HG03457 (cell line): Measurements from ENCODE around the gene HTR4.

Source experiments
- ATAC-seq: cut with Tn5 transposase; IDR thresholded peaks from one replicate; pipeline ENCODE4 v1.9.1; 2021; ENCODE audit warnings: moderate number of reproducible peaks; ENCODE audit not compliant: unreplicated experiment

Gene HTR4

GRCh38 chr5:148615644-148616275, 38.6 kb downstream of the HTR4 start:
- ATAC-seq: no peak

GRCh38 chr5:148607406-148607805, 46.9 kb downstream of the HTR4 start:
- ATAC-seq: no peak

GRCh38 chr5:148606296-148606695, 48.0 kb downstream of the HTR4 start:
- ATAC-seq: no peak

GRCh38 chr5:148599187-148599586, 55.1 kb downstream of the HTR4 start:
- ATAC-seq: no peak

GRCh38 chr5:148595697-148596096, 58.6 kb downstream of the HTR4 start:
- ATAC-seq: no peak

GRCh38 chr5:148586796-148587195, 67.5 kb downstream of the HTR4 start:
- ATAC-seq: no peak

- no peak for ATAC-seq
These were observed 68.3 kb downstream of the HTR4 start for GRCh38 chr5:148585988-148586387.

GRCh38 chr5:148584103-148584502, 70.2 kb downstream of the HTR4 start:
- ATAC-seq: no peak

- ATAC-seq: no peak
These were observed 70.8 kb downstream of the HTR4 start for GRCh38 chr5:148583421-148583965.

- ATAC-seq: no peak
These were observed 80.2 kb downstream of the HTR4 start for GRCh38 chr5:148574167-148574566.

GRCh38 chr5:148573374-148573773, 81.0 kb downstream of the HTR4 start:
- ATAC-seq: no peak

- ATAC-seq: no peak
These were observed 84.4 kb downstream of the HTR4 start for GRCh38 chr5:148569948-148570347.

GRCh38 chr5:148565148-148565547, 89.2 kb downstream of the HTR4 start:
- ATAC-seq: no peak

- ATAC-seq: no peak
These were observed 91.3 kb downstream of the HTR4 start for GRCh38 chr5:148563021-148563420.

- ATAC-seq: no peak
These were observed 92.5 kb downstream of the HTR4 start for GRCh38 chr5:148561801-148562311.

GRCh38 chr5:148559461-148559860, 94.9 kb downstream of the HTR4 start:
- no peak for ATAC-seq

- ATAC-seq: no peak
These were observed 95.4 kb downstream of the HTR4 start for GRCh38 chr5:148558892-148559291.

GRCh38 chr5:148556835-148557234, 97.5 kb downstream of the HTR4 start:
- ATAC-seq: no peak

GRCh38 chr5:148554621-148555020, 99.7 kb downstream of the HTR4 start:
- ATAC-seq: no peak

GRCh38 chr5:148543727-148544126, 110.6 kb downstream of the HTR4 start:
- no peak for ATAC-seq

- ATAC-seq: no peak
These were observed 111.5 kb downstream of the HTR4 start for GRCh38 chr5:148542812-148543211.

- no peak for ATAC-seq
These were observed 113.1 kb downstream of the HTR4 start for GRCh38 chr5:148541054-148541835.
